ENCODE data around the gene PDPR.
"Not testable (repeated sequence)": the region's sequence is repeated elsewhere in the genome, so short reads cannot be mapped to it uniquely, and the experiment has no call there.

Gene PDPR

DNA sequence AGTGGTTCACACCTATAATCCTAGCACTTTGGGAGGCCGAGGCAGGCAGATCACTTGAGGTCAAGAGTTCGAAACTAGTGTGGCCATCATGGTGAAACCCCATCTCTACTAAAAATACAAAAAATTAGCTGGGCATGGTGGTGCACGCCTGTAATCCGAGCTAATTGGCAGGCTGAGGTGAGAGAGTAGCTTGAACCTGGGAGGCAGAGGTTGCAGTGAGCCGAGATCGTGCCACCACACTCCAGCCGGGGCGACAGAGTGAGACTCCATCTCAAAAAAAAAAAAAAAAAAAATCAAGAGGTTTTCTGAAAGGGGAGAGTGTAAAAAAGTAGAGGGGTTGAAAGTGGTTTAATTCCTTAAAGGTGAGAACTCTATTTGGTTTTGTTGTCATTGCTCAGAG is 21.7 kb downstream of the PDPR start:
- not testable (repeated sequence) for H3K4me1 ChIP-seq (ENCODE audit: control insufficient read depth, low read depth, low read length); H3K4me3 ChIP-seq (ENCODE audit: low read length); H3K27me3 ChIP-seq (ENCODE audit: control insufficient read depth, insufficient read depth, low read length); H3K9ac ChIP-seq (ENCODE audit: low read length); H3K9me3 ChIP-seq (ENCODE audit: control insufficient read depth, low read depth, low read length); H3K27ac ChIP-seq (ENCODE audit: low read length)
- peaks cover 59% of the 10 kb centered on the region for H3K36me3 ChIP-seq (ENCODE audit: control insufficient read depth, low read depth, low read length)

DNA sequence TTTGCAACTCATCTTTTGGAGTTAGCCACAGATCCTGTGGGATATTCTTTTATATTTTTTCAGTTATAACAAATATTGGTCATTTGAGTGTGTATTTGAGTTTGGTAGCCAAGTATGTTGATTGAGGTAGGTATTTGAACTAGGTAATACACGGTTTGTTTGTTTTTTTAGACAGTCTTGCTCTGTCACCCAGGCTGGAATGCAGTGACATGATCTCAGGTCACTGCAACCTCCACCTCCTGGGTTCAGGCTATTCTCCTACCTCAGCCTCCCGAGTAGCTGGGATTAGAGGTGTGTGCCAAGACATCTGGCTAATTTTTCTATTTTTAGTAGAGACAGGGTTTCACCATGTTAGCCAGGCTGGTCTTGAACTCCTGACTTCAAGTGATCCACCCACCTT is 22.5 kb downstream of the PDPR start:
- H3K27me3 ChIP-seq (ENCODE audit: control insufficient read depth, insufficient read depth, low read length); H3K27ac ChIP-seq (ENCODE audit: low read length); H3K9me3 ChIP-seq (ENCODE audit: control insufficient read depth, low read depth, low read length); H3K4me1 ChIP-seq (ENCODE audit: control insufficient read depth, low read depth, low read length); H3K9ac ChIP-seq (ENCODE audit: low read length); H3K4me3 ChIP-seq (ENCODE audit: low read length): not testable (repeated sequence)
- H3K36me3 ChIP-seq (ENCODE audit: control insufficient read depth, low read depth, low read length): peaks cover 60% of the 10 kb centered on the region

DNA sequence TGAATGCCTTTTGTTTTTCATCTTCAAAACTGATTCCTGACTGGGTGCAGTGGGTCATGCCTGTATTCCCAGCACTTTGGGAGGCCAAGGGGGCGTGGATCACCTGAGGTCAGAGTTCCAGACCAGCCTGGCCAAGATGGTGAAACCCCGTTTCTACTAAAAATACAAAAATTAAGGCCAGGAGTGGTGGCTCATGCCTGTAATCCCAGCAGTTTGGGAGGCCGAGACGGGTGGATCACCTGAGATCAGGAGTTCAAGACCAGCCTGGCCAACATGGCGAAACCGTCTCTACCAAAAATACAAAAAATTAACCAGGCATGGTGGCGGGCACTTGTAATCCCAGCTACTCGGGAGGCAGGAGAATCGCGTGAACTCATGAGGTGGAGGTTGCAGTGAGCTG is 28.6 kb downstream of the PDPR start:
- not testable (repeated sequence) for H3K9me3 ChIP-seq (ENCODE audit: control insufficient read depth, low read depth, low read length); H3K27me3 ChIP-seq (ENCODE audit: control insufficient read depth, insufficient read depth, low read length); H3K4me3 ChIP-seq (ENCODE audit: low read length); H3K4me1 ChIP-seq (ENCODE audit: control insufficient read depth, low read depth, low read length); H3K9ac ChIP-seq (ENCODE audit: low read length); H3K27ac ChIP-seq (ENCODE audit: low read length)
- peaks cover 61% of the 10 kb centered on the region for H3K36me3 ChIP-seq (ENCODE audit: control insufficient read depth, low read depth, low read length)

DNA sequence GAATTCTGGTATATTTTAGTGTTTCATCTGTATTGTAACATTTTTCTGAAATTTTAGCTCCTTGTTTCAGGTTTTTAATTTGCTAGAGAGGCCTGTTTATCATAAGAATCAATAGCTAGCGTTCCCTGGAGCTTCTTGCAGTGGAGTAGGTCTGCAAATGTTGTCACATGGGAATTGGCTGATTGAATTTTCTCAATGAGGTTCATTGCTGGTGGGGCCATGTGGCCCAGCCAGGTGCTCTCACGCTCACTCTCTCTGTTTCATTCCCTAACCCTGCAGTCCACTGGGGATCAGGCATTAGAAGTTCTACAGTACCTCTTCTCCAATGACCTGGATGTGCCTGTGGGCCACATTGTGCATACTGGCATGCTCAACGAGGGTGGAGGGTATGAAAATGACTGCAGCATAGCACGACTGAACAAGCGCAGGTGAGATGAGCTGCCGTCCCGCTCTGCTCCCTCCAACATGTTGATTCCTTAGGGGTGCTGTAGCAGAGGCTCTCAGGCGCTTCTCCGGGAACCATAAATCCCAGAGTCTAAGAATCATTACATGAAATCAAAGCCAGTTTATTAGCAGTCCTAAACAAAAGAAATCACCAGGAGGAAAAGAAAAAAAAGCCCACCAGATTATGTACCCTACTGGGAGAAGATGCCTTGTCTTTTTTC is 29.2 kb downstream of the PDPR start:
- peaks cover 63% of the 10 kb centered on the region for H3K36me3 ChIP-seq (ENCODE audit: control insufficient read depth, low read depth, low read length)
- H3K4me1 ChIP-seq (ENCODE audit: control insufficient read depth, low read depth, low read length); H3K9ac ChIP-seq (ENCODE audit: low read length); H3K27ac ChIP-seq (ENCODE audit: low read length); H3K27me3 ChIP-seq (ENCODE audit: control insufficient read depth, insufficient read depth, low read length); H3K4me3 ChIP-seq (ENCODE audit: low read length); H3K9me3 ChIP-seq (ENCODE audit: control insufficient read depth, low read depth, low read length): not testable (repeated sequence)

DNA sequence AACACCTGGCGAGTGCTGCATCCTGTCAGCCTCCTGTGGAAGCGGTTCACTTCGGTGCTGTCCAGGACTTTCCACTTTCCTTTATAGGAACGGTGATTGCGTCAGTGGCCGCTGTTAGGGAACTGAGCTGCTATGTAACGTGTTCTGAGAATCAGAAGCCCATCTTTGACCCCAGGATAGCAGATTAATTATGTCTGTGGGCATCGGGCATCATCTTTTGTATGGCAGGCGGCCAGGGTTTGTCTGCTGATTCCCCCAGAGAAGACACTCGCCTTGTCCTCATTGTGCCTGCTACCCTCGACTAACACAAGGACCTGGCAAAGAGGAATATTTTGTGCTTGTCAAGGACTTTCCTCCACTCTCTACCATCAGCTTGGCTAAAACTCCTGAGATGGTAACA is 33.7 kb downstream of the PDPR start:
- H3K27ac ChIP-seq (ENCODE audit: low read length); H3K4me1 ChIP-seq (ENCODE audit: control insufficient read depth, low read depth, low read length); H3K9ac ChIP-seq (ENCODE audit: low read length); H3K4me3 ChIP-seq (ENCODE audit: low read length); H3K27me3 ChIP-seq (ENCODE audit: control insufficient read depth, insufficient read depth, low read length); H3K9me3 ChIP-seq (ENCODE audit: control insufficient read depth, low read depth, low read length): not testable (repeated sequence)
- peaks cover 67% of the 10 kb centered on the region for H3K36me3 ChIP-seq (ENCODE audit: control insufficient read depth, low read depth, low read length)

DNA sequence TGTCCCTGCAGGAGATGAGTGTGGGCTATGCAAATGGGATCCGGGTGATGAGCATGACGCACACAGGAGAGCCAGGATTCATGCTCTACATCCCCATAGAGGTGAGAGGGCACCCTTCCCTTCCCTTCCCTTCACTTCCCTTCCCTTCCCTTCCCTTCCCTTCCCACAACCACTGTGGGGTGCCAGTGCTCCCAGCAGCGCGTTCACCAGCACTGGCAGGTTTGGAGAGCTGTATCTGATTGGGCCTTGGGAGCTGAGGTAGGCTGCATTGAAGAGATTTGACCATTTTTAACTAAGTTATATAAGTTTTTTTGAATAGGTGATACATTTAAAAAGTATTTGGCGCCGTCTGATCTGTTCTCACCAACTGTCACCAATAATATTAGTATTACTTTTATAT is 34.3 kb downstream of the PDPR start:
- H3K36me3 ChIP-seq (ENCODE audit: control insufficient read depth, low read depth, low read length): peaks cover 67% of the 10 kb centered on the region
- H3K27ac ChIP-seq (ENCODE audit: low read length); H3K4me1 ChIP-seq (ENCODE audit: control insufficient read depth, low read depth, low read length); H3K4me3 ChIP-seq (ENCODE audit: low read length); H3K9me3 ChIP-seq (ENCODE audit: control insufficient read depth, low read depth, low read length); H3K27me3 ChIP-seq (ENCODE audit: control insufficient read depth, insufficient read depth, low read length); H3K9ac ChIP-seq (ENCODE audit: low read length): not testable (repeated sequence)

DNA sequence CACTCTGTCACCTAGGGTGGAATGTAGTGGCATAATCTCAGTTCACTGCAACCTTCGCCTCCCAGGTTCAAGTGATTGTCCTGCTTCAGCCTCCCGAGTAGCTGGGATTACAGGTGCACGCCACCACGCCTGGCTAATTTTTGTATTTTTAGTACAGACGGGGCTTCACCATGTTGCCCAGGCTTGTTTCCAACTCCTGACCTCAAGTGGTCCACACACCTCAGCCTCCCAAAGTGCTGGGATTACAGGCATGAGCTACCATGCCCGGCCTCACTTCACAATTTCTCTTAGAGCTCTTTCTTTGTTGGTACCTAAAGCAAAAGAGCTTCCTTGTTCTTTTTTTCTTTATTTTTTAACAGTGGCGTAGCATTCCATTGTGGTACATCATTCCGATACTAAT is 35.2 kb downstream of the PDPR start:
- not testable (repeated sequence) for H3K4me3 ChIP-seq (ENCODE audit: low read length); H3K27ac ChIP-seq (ENCODE audit: low read length); H3K9ac ChIP-seq (ENCODE audit: low read length); H3K4me1 ChIP-seq (ENCODE audit: control insufficient read depth, low read depth, low read length); H3K27me3 ChIP-seq (ENCODE audit: control insufficient read depth, insufficient read depth, low read length); H3K9me3 ChIP-seq (ENCODE audit: control insufficient read depth, low read depth, low read length)
- peaks cover 68% of the 10 kb centered on the region for H3K36me3 ChIP-seq (ENCODE audit: control insufficient read depth, low read depth, low read length)

DNA sequence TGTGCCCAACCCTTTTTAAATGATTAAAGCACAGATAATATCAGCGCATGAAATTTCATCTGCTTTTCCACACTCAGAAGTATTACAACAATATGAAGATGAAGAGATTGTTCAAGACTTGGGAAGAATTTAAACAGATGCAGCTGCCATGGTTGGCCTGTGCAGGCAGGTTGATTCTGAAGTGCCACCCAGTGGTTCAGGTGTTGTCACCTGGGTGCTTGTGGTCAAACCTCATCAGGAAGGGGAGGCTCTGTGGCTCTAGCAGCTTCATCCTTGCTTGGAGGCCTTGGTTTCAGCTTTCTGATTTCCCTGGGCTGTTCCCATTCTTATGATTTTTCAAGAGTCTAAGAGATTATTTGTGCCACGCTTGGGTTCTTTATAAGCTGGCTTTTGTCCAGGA is 37.3 kb downstream of the PDPR start:
- H3K4me1 ChIP-seq (ENCODE audit: control insufficient read depth, low read depth, low read length): no peaks in the 10 kb centered on the region
- H3K4me3 ChIP-seq (ENCODE audit: low read length): no peak overlapping the region
- no peaks in the 10 kb centered on the region for H3K9me3 ChIP-seq (ENCODE audit: control insufficient read depth, low read depth, low read length)
- H3K9ac ChIP-seq (ENCODE audit: low read length): no peak overlapping the region
- H3K27ac ChIP-seq (ENCODE audit: low read length): no peak overlapping the region
- H3K36me3 ChIP-seq (ENCODE audit: control insufficient read depth, low read depth, low read length): peaks cover 68% of the 10 kb centered on the region
- no peaks in the 10 kb centered on the region for H3K27me3 ChIP-seq (ENCODE audit: control insufficient read depth, insufficient read depth, low read length)

DNA sequence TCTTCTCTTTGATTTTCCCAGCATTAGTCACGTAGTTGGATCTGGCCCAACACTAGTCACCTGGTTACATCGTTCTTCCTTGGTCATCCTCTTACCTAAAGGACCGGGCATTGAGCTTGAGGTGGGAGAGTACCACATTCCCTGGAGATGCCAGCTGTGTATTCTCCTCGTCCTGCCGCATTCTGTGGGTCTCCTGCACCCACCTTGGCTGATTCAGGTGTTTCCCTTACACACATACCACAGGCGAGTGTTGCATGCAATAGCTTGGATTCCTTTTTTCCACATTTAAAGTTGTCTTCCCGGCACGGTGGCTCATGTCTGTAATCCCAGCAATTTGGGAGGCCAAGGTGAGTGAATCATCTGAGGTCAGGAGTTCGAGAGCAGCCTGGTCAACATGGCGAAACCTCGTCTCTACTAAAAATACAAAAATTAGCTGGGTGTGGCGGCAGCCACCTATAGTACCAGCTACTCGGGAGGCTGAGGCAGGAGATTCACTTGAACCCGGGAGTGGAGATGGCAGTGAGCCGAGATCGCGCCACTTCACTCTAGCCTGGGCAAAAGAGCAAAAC is 37.9 kb downstream of the PDPR start:
- peaks cover 75% of the 10 kb centered on the region for H3K36me3 ChIP-seq (ENCODE audit: control insufficient read depth, low read depth, low read length)
- H3K4me3 ChIP-seq (ENCODE audit: low read length): no peak overlapping the region
- no peaks in the 10 kb centered on the region for H3K27me3 ChIP-seq (ENCODE audit: control insufficient read depth, insufficient read depth, low read length)
- H3K9me3 ChIP-seq (ENCODE audit: control insufficient read depth, low read depth, low read length): no peaks in the 10 kb centered on the region
- H3K4me1 ChIP-seq (ENCODE audit: control insufficient read depth, low read depth, low read length): no peaks in the 10 kb centered on the region
- no peak overlapping the region for H3K9ac ChIP-seq (ENCODE audit: low read length)
- H3K27ac ChIP-seq (ENCODE audit: low read length): no peak overlapping the region

DNA sequence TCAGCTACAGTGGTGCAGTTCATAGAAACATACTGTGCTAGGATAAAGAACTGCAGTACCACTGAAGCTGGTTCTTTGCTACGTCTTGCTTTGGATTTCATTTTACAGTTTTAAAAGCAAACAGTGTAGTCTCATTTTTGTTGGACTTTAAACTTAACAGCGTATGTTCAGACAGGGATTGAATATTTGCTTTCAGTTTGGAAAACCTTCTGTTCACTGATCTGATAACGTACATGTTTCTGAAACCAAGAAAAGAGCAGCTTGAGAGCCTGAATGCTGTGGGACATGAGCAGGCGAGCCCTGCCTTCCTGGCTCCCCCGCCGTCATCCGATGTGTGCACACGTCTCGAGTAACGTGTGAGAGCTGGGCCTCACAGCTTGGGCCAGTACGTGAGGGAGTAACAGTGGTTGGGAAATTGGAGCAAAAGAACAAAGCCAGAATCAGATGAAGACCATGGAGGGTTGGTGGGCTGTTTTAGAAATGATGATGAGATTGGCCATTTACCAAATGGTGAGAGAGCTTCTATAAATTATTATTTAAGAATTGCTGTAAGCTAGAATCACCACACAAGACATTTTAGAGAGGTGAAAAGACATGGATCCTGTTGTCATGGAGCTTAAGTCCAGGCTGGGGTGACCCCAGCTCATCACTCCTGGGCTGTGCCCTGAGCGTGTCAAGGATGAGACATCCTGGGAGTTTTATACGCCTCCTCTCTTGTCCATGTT is 38.6 kb downstream of the PDPR start:
- Histone ChIP-seq H3K27me3 (ENCODE audit: control insufficient read depth, insufficient read depth, low read length) (no peaks in the 10 kb centered on the region), H3K4me3 (ENCODE audit: low read length) (no peak overlapping the region), H3K9ac (ENCODE audit: low read length) (no peak overlapping the region), H3K36me3 (ENCODE audit: control insufficient read depth, low read depth, low read length) (peaks cover 80% of the 10 kb centered on the region), H3K9me3 (ENCODE audit: control insufficient read depth, low read depth, low read length) (no peaks in the 10 kb centered on the region), H3K27ac (ENCODE audit: low read length) (no peak overlapping the region), H3K4me1 (ENCODE audit: control insufficient read depth, low read depth, low read length) (no peaks in the 10 kb centered on the region)

DNA sequence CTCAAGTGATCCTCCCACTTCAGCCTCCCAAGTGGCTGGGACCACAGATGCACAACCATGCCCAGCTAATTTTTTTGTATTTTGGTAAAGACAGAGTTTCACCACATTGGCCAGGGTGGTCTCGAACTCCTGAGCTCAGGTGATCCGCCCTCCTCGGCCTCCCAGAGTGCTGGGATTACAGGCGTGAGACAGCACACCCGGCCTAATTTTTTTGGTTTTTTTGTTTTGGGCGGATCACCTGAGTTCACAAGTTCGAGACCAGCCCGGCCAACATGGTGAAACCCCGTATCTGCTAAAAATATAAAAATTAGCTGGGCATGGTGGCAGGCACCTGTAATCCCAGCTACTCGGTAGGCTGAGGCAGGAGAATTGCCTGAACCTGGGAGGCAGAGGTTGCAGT is 40.6 kb downstream of the PDPR start:
- H3K27me3 ChIP-seq (ENCODE audit: control insufficient read depth, insufficient read depth, low read length); H3K27ac ChIP-seq (ENCODE audit: low read length); H3K9me3 ChIP-seq (ENCODE audit: control insufficient read depth, low read depth, low read length); H3K4me3 ChIP-seq (ENCODE audit: low read length); H3K4me1 ChIP-seq (ENCODE audit: control insufficient read depth, low read depth, low read length); H3K9ac ChIP-seq (ENCODE audit: low read length): not testable (repeated sequence)
- peaks cover 84% of the 10 kb centered on the region for H3K36me3 ChIP-seq (ENCODE audit: control insufficient read depth, low read depth, low read length)

All from iPS-18a (cell line).